ENCODE results near the gene ATP8A2. TPM values are rescaled to one million over a fixed set of nuclear protein-coding genes. Genes with fewer than 3 reads are reported as not detected.

Gene ATP8A2
- total and polyA plus RNA-seq, 9 of the 15 experiments (the other 6 are each of a cell fraction or from before 2014, with no cell fraction given) = under 0.01 to 0.33 (median 0.06) TPM; not detected in 4

GRCh38 chr13:26017196-26017921 lies 645.6 kb downstream of the ATP8A2 start (continued):
- TF ChIP-seq ARID4B (CRISPR knock-in tag; IDR thresholded peaks at IDR 0.05) = no peak
- TF ChIP-seq ETV1 (tag; conservative IDR thresholded peaks at IDR 0.05; ENCODE audit: low read depth) = no peak
- TF ChIP-seq RFX1 (IDR thresholded peaks at IDR 0.05) = no peak
- TF ChIP-seq HOXB6 (CRISPR knock-in tag; IDR thresholded peaks at IDR 0.05; ENCODE audit: borderline replicate concordance) = no peak
- no peak for TF ChIP-seq STAT6 (CRISPR knock-in tag; IDR thresholded peaks at IDR 0.05)
- TF ChIP-seq HINFP (tag; conservative IDR thresholded peaks at IDR 0.05; ENCODE audit: low read depth) = no peak
- no peak for TF ChIP-seq JUNB (CRISPR knock-in tag; conservative IDR thresholded peaks at IDR 0.05)

Measured in K562 (cell line).